Endothelial cell of hepatic sinusoid (primary cell): ENCODE measurements around the gene KRTAP10-8.
"Not testable (repeated sequence)": the region's sequence is repeated elsewhere in the genome, so short reads cannot be mapped to it uniquely, and the experiment has no call there.

Experiments used
- in situ Hi-C: cut with HindIII; loops from 2 replicates; pipeline ENCODE4 v1.10.0; 2017; ENCODE audit warnings: low sequenced_read_pairs

KRTAP10-8 gene

DNA sequence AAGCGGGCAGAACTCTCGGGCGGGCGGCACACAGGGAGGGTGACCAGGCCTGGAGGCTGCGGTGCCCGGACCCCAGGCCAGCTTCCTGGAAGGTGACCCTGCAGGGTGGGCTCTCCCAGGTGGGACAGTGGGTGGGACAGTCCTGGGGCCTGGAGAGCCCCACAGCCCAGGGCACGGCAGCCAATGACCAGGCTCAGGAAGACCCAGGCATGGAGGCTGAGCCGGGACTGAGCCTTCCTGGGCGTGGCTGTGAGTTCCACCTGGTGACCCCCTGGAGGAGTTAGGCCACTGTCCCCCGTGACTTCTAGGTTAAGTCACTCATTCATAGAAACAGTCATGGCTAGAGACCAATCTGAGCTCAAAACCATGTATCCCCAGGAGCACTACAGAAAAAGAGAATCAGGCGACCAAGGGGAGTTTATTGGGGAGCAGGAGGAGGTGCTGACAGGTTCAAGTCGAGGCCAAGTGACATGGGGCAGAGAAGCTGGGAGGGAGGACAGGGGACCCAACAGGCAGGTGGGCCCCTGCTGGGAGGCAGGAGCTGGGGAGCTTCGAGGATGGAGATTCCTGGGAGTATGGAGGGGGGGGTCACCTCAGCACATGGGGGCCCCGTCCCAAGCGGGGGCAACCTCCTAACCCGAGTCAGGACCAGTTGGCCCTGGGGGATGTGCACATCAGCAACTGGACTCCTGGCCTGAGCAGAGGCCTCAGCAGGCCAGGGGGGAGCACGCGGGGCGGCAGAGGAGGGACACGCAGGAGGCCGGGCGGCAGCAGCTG lies 32.6 kb upstream of the KRTAP10-8 start:
- in situ Hi-C loops = no loop called here

DNA sequence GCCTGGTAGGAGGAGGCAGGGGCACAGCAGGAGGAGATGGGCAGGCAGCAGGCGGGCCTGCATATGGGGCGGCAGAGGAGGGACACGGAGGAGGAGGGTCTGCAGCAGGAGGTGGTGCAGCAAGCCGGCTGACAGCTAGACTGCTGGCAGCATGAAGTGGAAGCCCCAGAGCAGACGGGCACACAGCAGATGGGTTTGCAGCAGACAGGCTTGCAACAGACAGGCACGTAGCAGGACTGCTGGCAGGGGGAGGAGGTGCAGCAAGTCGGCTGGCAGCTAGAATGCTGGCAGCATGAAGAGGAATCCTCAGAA lies 32.1 kb upstream of the KRTAP10-8 start:
- in situ Hi-C loops = no loop called here

DNA sequence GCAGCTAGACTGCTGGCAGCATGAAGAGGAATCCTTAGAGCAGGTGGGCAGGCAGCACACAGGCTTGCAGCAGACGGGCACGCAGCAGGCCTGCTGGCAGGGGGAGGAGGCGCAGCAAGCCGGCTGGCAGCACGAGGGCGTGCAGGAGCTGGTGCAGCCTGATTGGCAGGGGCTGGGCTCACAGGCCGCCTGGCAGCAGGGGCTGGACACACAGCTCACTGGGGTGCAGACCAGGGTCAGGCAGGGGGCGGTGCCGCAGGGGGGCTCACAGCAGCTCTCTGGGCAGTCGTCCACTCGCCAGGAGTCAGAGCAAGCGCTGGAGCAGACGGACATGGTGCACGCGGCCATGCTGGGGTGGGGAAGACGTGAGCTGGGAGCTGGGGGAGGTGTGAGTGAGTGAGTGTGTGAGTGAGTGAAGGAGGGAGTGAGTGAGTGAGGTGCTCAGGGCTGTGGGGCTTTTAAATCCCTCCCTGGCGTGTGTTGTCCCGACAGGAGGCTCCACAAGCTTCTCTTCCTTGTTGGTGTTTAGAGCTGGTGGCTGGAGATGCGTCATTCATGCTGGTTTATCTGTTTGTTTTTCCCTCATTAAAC lies 31.6 kb upstream of the KRTAP10-8 start, which contains the start of gene KRTAP10-5:
KRTAP10-5 (minus strand) TSS at position 374 of the 591 bp plus-strand sequence; CDS start at position 348, 26 bp downstream.
- in situ Hi-C loops = not testable (repeated sequence)

DNA sequence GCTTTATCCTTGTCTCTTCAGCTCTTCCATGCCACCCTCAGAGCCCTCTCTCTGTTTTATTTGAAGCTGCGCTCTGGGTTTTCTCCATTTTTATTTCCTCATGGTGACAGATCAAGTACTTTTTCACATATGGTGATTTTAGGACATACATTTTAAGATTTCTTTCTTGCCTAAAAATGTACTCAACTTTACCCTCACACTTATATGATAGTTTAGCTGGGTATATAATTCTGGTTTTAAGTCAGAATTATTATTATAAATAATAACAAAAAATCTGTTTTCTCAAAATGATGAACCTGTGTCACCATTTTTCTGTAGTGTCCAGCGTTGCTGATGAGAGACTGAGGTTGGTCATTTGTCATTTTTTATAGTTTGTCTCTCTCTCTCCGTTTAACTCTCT lies 30.7 kb upstream of the KRTAP10-8 start:
- in situ Hi-C loops = no loop called here

- in situ Hi-C loops = no loop called here
These were observed 29.8 kb upstream of the KRTAP10-8 start for GRCh38 chr21:44582055-44582454.

DNA sequence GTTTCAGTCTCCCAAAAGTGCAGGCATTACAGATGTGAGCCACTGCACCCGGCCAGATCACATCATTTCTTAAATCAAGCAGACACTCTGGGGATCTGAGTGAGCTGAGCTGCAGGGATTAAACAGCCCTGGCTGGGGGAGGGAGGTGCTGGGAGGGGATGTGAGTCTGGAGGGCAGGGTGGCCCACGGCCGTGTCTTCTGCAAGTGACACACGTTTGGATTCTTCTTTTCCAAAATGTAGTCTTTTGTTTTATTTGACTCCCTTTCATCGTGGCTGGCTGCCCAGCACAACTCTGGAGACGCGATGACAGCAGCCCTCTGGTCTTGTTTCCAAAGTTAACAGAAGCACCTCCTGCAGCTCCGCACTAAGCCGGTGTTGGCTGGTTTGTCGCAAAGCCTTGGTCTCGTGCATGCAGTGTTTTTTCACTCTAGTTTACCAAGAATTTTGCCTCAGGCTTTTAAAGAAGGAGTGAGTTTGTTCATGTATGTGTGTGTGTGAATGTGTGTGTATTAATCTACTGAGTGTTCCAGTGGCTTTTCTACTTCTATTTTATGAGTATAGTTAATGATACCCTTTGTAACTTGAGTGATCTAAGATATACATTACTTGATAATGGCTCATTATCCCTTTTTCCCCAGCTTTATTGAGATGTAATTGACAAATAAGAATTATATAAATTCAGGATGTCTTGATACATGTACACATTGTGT lies 28.6 kb upstream of the KRTAP10-8 start:
- in situ Hi-C loops = no loop called here

DNA sequence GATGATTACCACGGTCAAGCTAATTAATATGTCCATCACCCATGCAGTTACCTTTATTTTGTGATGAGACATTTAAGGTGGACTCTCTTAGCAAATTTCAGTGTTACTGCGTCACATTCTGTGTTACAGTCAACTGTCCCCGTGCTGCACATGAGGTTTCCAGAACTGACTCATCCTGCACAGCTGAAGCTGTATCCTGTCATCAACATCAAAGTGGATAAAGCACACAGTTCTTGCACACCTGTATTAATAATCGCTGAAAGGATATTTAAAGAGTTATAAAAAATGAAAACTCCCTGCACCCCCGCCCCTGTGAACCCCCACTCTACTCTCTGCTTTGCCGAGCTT lies 28.1 kb upstream of the KRTAP10-8 start:
- in situ Hi-C loops = no loop called here

GRCh38 chr21:44585892-44586291 lies 26.0 kb upstream of the KRTAP10-8 start:
- in situ Hi-C loops = no loop called here

DNA sequence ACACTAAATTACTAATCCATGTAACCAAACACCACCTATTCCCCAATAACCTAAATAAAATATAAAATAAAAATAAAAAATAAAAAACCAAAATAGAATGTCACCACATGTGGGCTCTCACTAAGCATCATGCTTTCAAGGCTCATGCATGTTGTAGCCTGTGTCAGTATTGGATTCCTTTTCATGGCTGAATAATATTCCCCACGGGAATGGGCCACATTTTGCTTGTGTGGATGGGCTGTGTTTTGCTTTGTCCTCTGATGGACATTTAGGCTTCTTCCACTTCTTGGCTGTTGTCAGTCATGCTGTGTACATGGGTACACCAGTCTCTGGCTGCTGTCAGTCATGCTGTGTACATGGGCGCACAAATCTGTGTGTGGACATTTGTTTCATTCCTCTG lies 22.8 kb upstream of the KRTAP10-8 start:
- in situ Hi-C loops = no loop called here

- in situ Hi-C loops = no loop called here
These were observed 22.1 kb upstream of the KRTAP10-8 start for GRCh38 chr21:44589586-44590305.

DNA sequence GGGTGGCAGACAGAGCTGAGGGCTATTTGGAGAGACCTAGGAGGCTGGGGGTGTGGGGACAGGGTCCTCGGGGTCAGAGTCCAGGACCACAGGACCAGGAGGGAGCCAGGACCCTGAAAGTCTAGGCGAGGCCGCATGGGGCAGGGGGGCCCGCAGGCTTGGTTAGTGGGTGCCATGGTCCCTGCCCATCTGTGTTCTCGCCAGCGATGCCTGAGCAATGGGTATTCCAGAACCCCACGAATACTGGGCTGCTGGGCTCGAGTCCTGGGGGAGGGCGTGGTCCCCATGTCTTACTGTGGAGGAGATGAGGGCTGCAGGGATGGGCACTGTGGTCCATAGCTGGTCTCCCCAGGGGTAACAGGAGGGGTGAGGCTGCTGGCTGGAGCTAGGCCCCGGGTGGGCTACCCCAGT lies 21.6 kb upstream of the KRTAP10-8 start:
- in situ Hi-C loops = no loop called here

- in situ Hi-C loops = not testable (repeated sequence)
These were observed 20.7 kb upstream of the KRTAP10-8 start for GRCh38 chr21:44590897-44591800.

DNA sequence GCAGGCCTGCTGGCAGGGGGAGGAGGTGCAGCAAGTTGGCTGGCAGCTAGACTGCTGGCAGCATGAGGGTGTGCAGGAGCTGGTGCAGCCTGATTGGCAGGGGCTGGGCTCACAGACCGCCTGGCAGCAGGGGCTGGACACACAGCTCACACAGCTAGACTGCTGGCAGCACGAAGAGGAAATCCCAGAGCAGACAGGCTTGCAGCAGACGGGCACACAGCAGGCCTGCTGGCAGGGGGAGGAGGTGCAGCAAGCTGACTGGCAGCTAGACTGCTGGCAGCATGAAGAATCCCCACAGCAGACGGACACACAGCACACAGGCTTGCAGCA lies 20.1 kb upstream of the KRTAP10-8 start:
- in situ Hi-C loops = not testable (repeated sequence)

DNA sequence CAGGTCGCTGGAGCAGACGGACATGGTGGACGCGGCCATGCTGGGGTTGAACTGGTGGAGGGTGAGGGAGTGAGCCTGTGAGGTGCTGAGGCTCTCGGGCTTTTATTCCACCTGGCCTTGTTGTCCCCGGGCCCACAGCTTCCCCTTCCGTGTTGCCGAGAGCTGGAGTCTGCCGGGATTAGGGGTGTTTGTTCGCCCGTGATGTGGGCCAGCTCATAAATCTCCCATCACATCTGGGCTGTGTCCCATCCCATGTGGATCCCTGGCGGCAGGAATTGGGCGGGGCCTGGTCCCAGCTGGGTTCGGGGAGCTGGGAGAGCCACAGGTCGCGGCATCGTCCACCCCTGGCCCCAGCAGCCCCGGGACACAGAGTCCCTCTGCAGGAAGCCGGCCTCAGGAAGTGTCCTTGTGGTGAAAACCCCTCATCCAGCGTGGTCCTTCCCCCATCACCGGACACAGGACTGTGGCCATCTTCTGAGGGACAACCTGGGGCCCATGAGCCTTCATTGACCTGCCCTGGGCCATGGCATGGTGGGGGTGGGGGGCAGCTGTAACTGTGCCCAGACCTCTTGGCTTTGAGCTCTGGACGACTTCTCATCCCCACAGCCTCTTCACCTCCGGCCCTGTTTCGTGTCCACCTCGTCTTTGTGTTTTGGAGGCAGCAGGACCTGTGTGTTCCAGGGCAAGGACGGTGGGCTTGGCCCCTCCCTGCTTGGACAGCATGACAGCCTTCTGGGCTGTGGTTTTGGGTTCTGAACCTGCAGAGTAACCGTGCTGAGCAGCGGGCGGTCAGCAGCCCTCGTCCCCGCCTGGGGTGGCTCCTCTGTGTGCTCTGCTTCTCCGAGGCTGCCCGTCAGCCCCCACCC lies 19.2 kb upstream of the KRTAP10-8 start, which contains the start of gene KRTAP10-6:
KRTAP10-6 (minus strand) TSS at position 60 of the 866 bp plus-strand sequence; CDS start at position 39, 21 bp downstream.
- in situ Hi-C loops = no loop called here

- in situ Hi-C loops = no loop called here
These were observed 18.1 kb upstream of the KRTAP10-8 start for GRCh38 chr21:44593598-44594405.

GRCh38 chr21:44594406-44594916 lies 17.4 kb upstream of the KRTAP10-8 start:
- in situ Hi-C loops = no loop called here

- in situ Hi-C loops = no loop called here
These were observed 16.4 kb upstream of the KRTAP10-8 start for GRCh38 chr21:44595524-44595923.

- in situ Hi-C loops = no loop called here
These were observed 15.7 kb upstream of the KRTAP10-8 start for GRCh38 chr21:44596068-44596725.
